ENCODE measurements around the gene FOXJ1.

FOXJ1 gene

GRCh38 chr17:76091526-76092286, 49.3 kb downstream of the FOXJ1 start:
- DNase-seq (ENCODE audit: low spot score) = no peak

- no peak for DNase-seq (ENCODE audit: low spot score)
These were observed 50.4 kb downstream of the FOXJ1 start for GRCh38 chr17:76090517-76091129.

GRCh38 chr17:76089680-76090516, 51.1 kb downstream of the FOXJ1 start:
- no peak for DNase-seq (ENCODE audit: low spot score)

GRCh38 chr17:76088868-76089576, 52.0 kb downstream of the FOXJ1 start:
- DNase-seq (ENCODE audit: low spot score) = no peak

- no peak for DNase-seq (ENCODE audit: low spot score)
These were observed 52.8 kb downstream of the FOXJ1 start for GRCh38 chr17:76088041-76088867.

GRCh38 chr17:76087531-76087930, 53.5 kb downstream of the FOXJ1 start:
- no peak for DNase-seq (ENCODE audit: low spot score)

- DNase-seq (ENCODE audit: low spot score) = no peak
These were observed 54.7 kb downstream of the FOXJ1 start for GRCh38 chr17:76086384-76086783.

Data from hepatic stellate cell (primary cell).